Measurements from ENCODE around the gene WNT16. TPM values are rescaled to one million over a fixed set of nuclear protein-coding genes. Genes with fewer than 3 reads are reported as not detected.

Gene WNT16
- polyA plus RNA-seq, 12 donors, result 0.16 to 8.7 (median 0.44) TPM; not detected in 2

Other genes starting within 250 kb of the WNT16 start
- 100 to 1,000 TPM in 6 of 12 donors, 10 to 100 TPM in 5, not detected in 1; 81.2 to 138 (median 105) TPM for gene FAM3C, start 67.3 kb downstream of the WNT16 start, polyA plus RNA-seq (ENCODE audit: insufficient read length in 12 of 12)

Data from muscle of arm (tissue), 12 donors.